Adrenal gland (tissue), 5 donors: ENCODE measurements around the gene PRDM1.

ENCODE experiments used
- CTCF ChIP-seq, 6 experiments: fragments of 450-650 bp in 4 of 6; fragments of 200-600 bp in 2 of 6; sonication (generic) in 1 of 6; IDR thresholded peaks; 1 replicate in 5 of 6; 2 replicates in 1 of 6; pipeline versions ENCODE4 v1.5.1 to v1.8.0; 2016 to 2021; ENCODE audit warnings: antibody characterized with exemption in 6 of 6, mild to moderate bottlenecking in 2 of 6, moderate library complexity in 1 of 6
- POLR2A ChIP-seq, 2 donors: fragments of 450-650 bp; IDR thresholded peaks; one replicate each; pipeline ENCODE4 v1.6.1; 2017; ENCODE audit warnings: antibody characterized with exemption in 2 of 2, mild to moderate bottlenecking in 2 of 2, moderate library complexity in 1 of 2
- donor health status: DM: no; HTN: no; CAD: no.

- TF ChIP-seq CTCF (IDR thresholded peaks at IDR 0.05) (no peak), POLR2A (IDR thresholded peaks at IDR 0.05) (no peak)
These were observed 15.5 kb upstream of the PRDM1 start for GRCh38 chr6:106070636-106071035.
